T-helper 2 cell (primary cell): ENCODE measurements around the gene ERFL.
"Not testable (repeated sequence)": the region's sequence is repeated elsewhere in the genome, so short reads cannot be mapped to it uniquely, and the experiment has no call there.

ENCODE experiments used
- DNase-seq, 5 experiments: peaks; one replicate each; pipeline versions ENCODE4 v3.0.0 to v3.0.0-alpha.2; 2012 to 2022

The ERFL gene

DNA sequence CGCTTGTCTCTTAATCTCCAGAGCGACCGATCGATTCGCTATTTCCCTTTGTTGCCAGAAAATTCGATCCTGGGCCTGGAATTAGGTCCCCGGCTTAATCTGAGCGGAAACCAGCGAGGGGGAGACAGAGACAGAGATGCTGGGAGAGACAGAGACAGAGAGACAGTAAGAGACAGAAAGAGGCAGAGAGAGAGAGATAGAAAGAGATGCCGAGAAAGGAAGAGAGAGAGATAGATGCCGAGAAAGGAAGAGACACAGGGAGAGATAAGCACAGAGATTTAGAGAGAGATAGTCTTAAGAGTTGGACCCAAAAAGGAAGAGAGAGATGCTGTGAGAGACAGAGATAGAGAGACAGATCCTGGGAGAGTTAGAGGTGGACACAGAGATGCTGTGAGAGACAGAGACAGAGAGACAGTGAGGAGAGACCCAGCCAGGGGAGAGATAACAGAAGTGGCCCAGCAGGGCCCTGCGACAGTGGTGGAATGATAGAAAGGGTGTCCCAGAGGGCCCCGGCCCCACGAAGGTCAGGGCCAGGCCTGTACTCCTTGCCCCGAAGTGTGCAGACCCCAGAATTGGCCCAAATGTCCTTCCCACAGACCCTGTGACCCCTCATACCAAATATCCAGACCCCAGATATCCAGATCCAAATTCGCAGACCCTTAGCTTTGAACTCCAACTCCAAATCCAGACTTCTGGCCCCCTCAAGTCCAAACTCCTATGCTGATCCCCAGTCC, 1.3 kb downstream of the ERFL start:
- no peak for DNase-seq

DNA sequence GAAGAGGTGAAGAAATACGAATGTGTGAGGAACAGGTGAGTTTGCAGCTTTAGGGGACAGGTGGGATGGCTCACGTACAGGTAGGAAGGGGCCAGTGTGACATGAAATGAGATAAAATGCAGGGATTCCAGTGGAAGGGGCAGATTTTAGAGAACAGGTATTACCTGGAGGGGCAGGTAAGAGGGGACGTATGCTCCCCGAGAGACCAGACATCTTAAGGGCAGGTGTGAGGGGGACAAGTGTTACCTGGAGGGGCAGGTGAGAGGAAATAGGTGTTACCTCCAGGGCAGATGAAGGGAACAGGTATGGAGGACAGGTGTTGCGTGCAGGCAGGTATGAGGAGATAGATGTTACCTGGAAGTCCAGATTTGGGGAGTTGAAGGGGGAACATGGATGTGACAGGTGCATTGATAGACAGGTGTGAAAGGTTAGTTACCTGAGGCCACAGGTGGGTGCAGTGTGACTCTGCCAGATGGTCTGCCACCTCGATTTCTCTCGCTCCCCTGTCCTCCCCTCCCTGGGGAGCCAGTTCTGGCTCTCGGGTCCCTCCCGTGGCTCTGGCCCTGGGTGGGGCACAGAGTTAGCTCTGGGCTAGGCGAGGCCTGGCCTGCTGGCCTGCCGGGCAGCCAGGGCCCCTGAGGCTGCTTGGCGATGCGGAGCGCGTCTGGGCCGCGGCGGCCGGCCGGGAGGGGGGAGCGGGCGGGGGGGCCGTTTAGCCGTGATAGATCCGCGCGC, 2.1 kb downstream of the ERFL start:
- no peak for DNase-seq

DNA sequence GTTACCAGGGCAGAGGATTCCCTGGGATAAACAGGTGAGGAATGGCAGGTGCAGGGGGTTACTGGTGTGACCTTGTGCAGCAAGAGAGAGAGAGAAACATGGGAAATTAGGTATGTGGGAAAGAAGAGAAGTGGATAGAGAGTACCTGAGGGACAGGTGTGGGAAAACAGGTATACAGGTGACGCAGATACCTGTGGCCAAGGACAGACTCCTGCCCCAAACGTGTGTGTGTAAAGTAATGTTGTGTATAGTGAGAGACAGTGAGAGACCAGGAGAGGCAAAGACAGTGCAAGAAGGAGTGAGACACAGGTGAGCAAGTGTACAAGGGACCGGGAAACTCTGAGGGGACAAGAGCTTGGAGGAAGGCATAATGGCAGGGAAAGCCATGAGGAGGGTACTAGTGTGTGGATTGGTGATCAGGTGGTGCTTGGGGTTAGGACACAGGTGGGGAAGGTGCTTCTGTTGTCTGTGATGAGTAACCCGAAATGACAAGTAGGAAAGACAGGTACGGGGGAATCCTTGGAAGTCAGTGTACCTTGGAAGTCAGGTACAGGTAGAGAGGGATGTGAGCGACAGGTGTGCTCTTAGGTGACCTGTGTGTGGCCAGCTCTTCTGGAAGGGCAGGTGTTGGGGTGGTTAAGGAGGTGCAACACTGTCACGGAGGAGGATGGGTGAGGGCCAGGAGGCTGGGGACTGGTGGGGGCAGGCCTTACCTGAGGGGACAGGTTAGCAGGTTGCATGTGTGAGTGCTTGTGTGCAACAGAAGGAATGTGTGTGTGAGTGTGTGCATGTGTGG, 2.8 kb downstream of the ERFL start:
- DNase-seq = no peak

DNA sequence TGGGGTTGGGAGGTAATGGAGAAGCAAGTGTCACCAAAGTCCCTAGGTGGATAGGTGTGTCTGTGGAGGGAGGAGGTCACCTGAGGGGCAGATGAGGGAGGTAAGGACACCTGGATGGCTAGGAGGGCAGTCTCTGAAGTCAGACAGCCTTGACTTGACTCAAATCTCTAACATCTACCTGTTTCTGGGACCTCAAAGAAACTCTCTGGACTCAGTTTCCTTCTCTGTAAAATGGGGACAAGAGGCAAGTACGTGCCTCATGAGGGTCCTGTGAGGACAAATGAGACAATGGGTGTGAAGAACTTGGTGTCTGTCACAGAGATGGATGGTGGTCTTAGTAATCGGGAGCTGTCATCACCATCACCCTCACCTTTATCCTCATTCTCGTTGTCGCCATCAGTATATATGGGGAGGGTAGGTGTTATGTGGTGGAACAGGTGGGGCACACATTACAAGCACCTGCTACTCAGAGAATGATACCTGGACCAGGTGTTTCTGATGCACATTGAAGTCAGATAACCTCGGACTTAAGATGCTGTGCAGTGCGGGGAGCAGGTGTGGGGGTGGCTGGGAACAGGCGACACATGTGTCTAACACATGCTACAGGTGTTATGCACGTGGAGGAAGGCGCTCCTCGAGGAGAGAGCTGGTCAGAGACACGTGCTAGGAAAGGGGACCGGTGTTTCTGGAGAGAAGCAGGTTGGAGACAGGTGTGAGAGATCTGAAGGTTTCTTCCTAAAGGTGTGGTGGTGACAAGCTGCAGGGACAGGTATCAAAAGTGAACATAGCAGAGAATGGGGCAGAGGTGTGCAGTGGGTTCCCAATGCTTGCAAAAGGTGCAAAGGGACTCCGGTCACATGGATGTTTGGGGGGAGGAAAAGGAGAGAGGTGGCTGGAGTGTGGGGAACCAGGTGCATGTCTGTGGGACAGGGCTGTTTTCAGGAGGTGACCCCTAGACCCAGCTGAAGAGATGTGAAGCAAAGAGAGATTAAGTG, 3.8 kb downstream of the ERFL start:
- no peak for DNase-seq

DNA sequence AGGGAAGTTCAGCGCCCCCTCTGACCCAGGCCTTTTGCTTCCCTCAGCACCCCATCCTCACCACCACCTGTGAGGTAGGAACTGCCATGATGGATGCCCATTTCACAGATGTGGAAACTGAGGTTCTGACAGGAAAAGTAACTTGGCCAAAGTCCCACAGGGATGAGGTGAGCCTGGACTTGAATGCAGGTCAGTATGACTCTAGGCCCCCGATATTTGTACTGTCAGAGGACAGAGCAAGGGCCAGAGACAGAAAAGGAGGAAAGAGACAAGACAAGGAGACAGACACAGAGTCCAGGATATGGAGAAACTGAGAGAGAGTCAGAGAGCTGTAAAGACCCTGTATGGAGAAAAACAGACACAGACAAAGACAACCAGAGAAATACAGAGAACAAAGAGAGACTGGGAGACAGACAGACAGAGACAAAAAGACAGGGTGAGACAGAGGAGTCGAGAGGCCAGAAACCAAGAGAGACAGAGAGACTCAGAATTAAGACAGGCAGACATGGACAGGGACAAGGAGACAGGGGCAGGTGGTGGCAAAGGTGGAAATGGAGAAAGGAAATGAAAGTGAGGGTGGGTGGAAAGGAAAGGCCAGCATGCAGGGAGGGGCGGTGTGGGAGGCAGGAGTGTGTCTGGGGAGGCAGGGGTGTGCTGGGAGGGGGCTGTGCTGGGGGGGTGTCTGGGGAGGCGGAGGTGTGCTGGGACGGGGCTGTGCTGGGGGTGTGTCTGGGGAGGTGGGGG, 5.0 kb downstream of the ERFL start:
- no peak for DNase-seq

DNA sequence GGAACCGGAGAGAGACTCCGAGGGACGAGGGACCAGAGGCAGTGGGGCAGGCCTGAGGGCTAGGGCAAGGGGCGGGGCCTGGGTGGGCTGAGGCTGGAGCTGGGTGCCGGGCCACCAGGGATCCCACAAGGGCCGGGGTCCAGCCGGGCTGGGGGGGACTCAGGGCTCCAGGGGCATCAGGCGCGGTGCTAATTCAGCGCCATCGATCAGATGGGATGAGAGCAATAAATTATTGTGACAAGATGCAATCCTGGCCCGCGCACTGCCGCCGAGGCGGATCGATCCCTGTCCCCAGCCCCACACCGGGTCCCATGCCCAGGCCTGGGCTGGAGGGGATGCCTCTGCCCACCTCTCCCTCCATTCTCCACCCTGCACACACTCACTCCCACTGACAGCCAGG, 5.7 kb downstream of the ERFL start:
- DNase-seq = no peak

DNA sequence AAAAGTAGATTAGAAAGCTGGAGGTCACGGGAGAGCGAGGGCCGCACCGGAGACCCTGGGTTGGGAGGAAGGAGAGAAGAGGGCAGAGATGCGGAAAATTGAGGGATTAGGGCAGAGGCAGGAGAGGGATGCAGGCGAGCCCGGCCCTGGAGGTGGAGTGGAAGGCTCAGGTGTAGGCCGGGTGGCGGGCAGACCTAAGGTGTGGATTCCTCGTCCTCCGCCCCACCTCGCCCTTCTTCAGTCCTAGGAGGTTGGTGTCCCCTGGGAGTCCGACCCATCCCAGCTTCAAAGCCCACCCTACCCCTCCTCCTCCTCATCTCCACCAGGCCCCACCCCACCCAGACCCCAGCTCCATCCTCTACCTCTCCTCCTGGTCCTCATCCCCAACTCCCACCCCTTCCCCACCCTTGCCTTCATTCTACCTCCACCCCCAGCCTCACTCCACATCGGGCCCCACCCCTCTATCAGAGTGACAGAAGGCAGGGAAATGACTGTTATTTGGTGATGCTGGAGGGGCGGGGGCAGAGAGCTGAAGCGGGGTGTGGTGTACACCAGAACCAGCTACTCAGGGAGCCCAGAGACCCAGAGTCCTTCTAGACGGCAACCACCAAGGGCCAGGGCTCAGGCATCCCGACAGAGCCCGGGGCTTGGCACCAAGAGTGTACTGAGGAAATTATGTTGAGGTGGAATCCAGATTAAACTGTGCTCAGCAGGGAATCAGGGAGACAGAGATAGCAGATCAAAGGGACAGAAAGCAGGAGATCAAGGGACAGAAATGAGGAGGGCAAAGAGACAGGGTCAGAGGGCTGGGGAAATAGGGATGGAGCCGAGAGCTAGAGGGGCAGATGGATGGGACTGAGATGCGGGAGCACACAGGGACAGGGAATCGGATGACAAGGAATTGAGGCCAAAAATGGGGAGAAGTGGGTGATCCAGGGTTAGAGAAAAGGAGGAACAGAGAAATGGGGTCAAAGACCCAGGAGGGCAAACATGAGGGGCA, 6.4 kb downstream of the ERFL start:
- DNase-seq = no peak

DNA sequence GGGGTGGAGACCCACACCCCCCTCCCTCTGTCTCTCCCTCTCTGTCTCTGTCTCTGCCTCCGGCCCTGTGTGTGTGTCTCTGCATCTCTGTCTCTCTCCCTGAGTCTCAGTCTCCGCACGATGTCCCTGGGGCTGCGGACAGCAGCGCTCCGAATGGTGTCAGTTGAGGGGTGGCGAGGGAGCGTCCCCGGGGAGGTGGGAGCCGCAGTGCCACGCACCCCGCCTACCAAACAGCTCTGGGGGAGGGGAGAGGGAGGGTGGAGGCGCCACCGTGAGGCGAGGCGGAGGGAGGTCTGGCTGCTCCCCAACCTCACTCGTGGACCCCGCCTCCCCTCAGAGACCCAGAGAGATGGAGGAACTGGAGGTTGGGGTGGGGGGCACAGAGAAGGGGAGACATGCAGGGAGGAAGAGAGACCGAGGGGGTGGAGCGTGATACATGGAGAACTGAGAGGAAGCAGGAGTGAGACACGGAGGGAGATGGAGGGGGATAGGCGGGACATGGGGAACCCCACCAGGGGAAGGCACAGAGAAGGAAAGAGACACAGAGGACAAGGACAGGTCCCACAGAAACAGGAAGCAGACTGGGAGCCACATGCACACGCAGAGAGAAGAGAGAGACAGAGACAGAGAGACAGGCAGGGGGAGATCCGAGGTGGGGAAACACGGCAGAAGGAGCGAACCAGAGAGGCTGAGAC, 7.2 kb downstream of the ERFL start:
- no peak for DNase-seq

DNA sequence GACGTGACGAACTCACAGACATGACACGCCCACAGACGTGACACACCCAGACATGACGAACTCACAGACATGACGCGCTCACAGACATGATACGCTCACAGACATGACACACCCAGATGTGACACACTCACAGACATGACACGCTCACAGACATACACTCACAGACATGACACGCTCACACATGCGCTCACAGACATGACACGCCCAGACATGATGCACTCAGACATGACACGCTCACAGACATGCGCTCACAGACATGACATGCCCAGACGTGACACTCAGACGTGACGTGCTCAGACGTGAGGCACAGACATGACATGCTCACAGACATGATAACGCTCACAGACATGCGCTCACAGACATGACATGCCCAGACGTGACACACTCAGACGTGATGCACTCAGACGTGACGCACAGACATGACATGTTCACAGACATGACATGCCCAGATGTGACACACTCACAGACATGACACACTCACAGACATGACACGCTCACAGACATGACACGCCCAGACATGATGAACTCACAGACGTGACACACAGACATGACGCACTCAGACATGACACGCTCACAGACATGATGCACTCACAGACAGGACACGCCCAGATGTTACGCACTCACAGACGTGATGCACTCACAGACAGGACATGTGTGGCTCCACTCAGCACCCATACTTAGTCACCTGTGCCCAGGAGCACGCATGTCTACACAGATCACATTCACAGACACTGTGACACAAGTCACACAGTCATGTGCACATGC, 8.1 kb downstream of the ERFL start:
- DNase-seq = no peak

DNA sequence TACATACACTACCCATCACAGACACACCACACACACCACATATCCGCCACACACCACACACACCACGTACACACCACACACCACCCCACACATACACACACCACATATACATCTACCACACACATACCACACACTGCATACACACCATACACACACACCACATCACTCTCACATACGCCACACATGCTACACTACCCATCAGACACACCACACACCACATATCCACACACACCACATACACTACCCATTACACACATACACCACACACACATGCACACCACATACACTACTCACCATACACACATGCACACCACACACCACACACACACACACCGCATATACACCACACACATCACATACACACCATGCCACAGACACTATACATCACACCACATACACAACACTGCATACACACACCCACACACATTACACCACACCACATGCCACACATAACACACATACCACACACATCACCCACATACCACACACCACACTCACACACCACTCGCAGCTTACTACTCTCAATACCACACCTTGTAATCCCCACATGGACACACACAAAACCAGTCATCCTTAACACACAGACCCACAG, 9.5 kb downstream of the ERFL start:
- DNase-seq = no peak

DNA sequence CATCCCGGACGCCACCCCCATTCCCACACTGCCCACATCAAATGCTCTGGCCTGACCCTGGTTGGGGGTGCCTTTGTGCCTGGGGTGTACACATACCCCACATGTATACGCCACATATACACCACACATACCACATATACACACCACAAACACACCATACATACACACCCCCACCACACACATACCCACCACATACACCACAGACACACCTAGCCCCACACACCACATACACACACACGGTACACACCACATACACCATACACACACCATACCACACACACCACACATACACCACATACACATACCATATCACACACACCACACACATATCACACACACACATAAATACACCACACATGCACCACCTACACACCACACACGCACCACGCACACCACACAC, 10.2 kb downstream of the ERFL start:
- no peak for DNase-seq

DNA sequence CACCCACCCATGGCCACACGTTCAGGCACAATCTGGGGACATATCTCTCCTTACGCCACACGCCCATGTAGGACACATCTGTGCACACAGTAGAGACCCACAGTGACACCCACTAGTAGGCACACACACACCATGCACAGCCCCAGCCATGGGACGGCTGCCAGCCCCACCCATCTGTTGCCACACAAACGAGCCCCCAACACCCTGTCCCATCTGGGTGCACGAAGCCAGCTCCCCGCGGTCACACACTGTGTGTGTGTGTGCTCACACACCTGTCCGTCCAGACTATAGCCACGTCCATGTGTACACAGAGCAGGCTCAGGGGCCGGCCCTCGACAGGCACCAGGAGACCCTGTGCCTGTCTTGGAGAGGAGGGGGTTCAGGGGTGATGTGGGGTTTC, 10.6 kb downstream of the ERFL start:
- DNase-seq = no peak

DNA sequence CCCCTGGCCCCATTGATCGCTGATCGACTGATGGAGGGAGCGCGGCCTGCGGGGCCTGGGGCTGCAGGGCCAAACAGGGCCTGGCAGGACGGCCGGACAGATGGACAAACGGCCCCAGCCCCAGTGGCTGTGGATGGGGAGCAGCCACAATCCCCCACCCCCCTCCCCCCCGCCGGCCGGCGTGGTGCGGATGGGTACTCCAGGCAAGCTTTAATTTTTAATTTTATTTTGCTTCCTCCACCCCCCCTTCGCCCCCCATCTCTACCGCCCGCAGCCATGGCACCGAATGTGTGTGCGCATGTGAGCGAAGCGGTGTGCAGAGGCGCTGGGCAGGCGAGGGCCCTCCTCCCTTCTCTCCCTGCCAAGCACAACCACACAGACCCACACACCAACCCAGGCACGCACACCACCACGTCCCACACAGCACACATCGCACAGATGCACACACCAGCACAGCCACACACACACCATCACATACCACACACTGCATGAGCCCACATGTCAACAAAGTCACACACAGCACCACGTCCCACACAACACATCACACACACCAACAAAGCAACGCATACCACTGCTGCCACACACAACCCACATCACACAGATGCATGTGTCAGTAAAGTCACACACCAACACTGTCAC, 12.4 kb downstream of the ERFL start:
- DNase-seq = peak in 1 of 5 experiments; percentile 52

DNA sequence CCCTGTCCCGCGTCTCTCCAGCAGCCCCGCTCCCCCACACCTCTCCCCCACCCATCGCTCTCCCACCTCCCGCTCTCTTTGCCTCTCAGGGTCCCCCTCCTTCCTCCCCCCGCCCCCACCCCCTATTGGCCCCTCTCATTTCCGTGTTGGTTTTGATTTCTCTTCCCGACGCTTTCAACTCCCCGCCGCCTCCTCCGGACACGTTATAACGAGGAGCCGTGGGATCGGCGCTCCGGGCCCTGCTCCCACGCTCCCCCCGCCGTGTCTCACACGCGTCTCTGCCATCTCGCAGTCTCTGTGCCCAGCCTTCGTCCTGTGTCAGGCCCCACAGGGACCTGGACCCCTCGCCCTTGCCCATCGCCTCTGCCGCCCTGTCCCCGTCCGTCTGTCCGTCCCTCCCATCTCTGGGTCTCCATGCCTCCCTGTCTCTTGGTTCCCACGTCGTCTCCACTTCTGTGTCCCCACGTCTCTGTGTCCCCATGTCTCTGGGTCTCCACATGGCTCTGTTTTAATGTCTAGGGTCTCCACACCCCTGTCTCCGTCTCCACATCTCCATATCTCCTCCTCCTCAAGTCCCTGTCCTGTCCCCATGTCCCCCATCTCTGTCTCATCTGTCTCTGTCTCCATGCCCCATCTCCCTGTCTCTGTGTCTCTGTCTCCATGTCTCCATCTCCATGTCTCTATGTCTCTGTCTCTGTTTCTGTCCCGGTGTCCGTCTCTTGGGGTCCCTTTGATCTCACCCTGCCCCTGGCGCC, 13.1 kb downstream of the ERFL start:
- no peak for DNase-seq

DNA sequence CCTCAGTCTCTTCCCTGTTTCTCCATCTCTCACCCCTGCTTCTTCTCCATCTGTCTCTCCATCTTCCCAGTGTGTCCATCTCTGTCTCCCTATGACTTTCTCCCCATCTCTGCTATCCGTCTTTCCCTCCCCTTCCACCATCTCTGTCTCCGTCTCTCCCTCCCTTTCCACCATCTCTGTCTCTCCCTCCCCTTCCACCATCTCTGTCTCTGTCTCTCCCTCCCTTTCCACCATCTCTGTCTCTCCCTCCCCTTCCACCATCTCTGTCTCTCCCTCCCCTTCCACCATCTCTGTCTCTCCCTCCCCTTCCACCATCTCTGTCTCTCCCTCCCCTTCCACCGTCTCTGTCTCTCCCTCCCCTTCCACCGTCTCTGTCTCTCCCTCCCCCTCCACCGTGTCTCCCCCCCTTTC, 13.8 kb downstream of the ERFL start:
- DNase-seq = not testable (repeated sequence)

DNA sequence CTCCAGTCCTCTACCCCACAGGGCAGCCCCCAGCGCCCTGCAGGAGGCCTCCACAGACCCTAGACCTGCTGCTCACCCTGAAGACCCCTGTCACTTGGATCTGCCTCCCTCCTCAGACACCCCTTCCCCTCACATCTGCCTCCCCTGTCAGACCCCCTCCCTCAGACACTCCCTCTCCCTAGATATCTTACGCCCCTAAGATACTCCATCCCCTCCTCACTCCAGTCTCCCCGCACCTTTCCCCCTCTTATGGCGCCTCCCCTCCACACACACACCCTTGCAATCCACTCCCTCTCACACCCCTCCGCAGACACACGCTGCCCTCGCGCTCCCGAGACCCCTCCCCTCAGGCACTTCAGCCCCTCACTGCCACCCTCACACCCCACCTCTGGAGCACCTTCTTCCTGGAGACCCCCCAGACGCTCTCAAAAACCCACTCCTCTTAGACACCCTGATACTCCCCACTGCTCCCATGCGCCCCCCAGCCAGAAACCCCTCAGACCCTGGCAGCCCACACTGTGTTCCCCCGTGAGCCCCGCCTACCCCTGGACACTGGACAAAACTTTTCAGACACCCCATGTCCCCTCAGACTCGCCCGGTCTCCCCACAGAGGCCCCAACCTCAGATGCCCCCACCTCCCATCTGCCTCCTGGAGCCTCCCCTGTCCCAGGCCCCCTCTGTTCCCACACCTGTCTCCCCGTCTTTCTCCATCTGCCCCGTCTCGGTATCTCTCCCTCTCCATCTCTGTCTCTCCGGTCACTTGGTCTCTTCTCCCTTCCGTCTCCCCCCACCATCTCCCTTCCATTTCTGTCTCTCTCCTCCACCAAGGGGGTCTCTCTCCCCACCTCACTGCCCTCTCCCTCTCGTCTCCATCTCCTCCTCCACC, 14.5 kb downstream of the ERFL start:
- no peak for DNase-seq
